IPS-20b (cell line): ENCODE data around the gene ATXN1L.
A peak's percentile ranks its signal among the peaks of the same experiment; 100 is the strongest.
"Not testable (repeated sequence)": the region's sequence is repeated elsewhere in the genome, so short reads cannot be mapped to it uniquely, and the experiment has no call there.

Experiments
- H3K27ac ChIP-seq: one replicate; pipeline ENCODE4 v1.5.1; 2013; ENCODE audit warnings: low read length
- H3K27me3 ChIP-seq: 2 replicates; pipeline ENCODE4 v1.6.1; 2013; ENCODE audit warnings: mild to moderate bottlenecking, low read length, inconsistent platforms; ENCODE audit not compliant: insufficient read depth
- H3K36me3 ChIP-seq: 2 replicates; pipeline ENCODE4 v1.6.1; 2013; ENCODE audit warnings: low read depth, mild to moderate bottlenecking, inconsistent platforms, low read length, moderate library complexity; ENCODE audit not compliant: insufficient read depth
- H3K4me1 ChIP-seq: 2 replicates; pipeline ENCODE4 v1.6.1; 2013; ENCODE audit warnings: mild to moderate bottlenecking, control low read depth, inconsistent platforms, low read length, moderate library complexity; ENCODE audit not compliant: insufficient read depth
- H3K4me3 ChIP-seq: 2 replicates; pipeline ENCODE4 v1.5.1; 2013; ENCODE audit warnings: mild to moderate bottlenecking, low read length, inconsistent platforms
- H3K9ac ChIP-seq: 2 replicates; pipeline ENCODE4 v1.6.1; 2013; ENCODE audit warnings: low read depth, mild to moderate bottlenecking, inconsistent platforms, low read length, moderate library complexity
- H3K9me3 ChIP-seq: 2 replicates; pipeline ENCODE4 v1.6.1; 2013; ENCODE audit warnings: mild to moderate bottlenecking, low read depth, low read length, inconsistent platforms; ENCODE audit not compliant: insufficient read depth

The ATXN1L gene, protein sequence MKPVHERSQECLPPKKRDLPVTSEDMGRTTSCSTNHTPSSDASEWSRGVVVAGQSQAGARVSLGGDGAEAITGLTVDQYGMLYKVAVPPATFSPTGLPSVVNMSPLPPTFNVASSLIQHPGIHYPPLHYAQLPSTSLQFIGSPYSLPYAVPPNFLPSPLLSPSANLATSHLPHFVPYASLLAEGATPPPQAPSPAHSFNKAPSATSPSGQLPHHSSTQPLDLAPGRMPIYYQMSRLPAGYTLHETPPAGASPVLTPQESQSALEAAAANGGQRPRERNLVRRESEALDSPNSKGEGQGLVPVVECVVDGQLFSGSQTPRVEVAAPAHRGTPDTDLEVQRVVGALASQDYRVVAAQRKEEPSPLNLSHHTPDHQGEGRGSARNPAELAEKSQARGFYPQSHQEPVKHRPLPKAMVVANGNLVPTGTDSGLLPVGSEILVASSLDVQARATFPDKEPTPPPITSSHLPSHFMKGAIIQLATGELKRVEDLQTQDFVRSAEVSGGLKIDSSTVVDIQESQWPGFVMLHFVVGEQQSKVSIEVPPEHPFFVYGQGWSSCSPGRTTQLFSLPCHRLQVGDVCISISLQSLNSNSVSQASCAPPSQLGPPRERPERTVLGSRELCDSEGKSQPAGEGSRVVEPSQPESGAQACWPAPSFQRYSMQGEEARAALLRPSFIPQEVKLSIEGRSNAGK

DNA sequence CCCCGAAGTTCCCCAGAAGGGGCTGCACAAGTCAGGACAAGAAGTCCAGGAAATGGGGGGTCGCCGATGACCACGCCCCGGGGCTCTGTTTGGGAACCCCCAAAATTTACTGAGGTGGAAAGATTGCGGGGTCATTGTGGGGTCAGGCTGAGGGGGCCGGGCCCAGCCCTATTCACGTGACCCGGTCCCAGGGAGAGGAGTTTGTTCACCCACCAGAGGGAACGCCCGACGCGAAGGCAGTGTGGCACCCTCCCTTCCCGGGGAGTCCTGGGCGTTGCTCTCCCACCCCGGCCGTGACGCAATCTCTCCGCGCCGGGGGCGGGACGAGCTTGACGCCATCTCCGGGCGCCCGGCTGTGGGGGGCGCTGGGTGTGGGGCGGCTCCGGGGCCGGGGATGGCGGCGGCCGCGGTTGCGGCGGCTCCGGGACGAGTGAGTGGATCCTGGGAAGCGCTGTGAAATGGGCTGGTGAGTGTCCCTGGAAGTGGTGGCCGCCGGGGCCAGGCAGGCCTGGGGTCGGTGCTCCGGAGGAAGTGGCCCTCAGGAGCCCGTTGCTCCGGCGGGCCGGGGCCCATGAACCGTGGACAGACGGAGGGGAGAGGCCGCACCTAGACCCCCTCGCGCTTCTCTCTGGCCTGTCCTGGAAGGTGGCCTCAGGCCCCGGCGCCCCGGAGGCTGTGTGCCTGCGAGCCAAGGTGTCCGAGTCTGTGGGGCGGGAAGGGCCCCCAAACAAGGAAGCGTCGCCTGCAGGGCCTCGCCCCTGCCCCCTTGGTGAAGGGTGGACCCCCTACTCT, at the start of gene ATXN1L:
ATXN1L (plus strand) TSS at position 338 of the 792 bp plus-strand sequence. CDS start 3,765 bp downstream, outside the sequence.
- H3K27ac ChIP-seq: peak within 1 kb of the TSS; percentile 99
- H3K36me3 ChIP-seq: peaks cover 29% of the 10 kb centered on the region
- H3K4me3 ChIP-seq: peak within 1 kb of the TSS; percentile 98
- H3K27me3 ChIP-seq: no peaks in the 10 kb centered on the region
- peak within 1 kb of the TSS; percentile 94 for H3K9ac ChIP-seq
- H3K9me3 ChIP-seq: no peaks in the 10 kb centered on the region
- H3K4me1 ChIP-seq: peaks cover 3% of the 10 kb centered on the region; the same call in 1 of the 2 replicates

DNA sequence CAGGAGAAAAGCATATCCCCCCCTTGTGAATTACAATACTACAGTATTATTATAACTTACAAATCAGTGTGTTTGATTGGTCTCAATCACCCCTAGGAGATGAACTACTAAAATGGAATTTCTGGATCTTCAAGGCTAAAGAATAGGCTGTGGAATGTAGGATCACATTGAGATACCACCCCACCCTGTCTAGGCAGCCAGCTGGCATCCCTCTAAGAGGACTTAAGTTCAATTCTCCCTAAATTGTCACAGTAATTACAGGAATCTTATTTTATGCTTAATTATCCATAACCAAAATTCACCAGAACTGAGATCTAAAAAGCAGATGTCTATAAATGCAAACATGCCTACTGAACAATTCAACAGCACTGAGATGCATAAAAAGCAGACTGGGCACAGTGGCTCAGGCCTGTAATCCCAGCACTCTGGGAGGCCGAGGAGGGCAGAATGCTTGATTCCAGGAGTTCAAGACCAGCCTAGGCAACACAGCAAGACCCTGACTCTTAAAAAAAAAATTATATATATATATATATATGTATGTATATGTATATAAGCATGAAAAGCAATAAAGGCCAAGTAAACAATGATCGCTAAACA, 49.2 kb upstream of the ATXN1L start:
- 0 out of 2 replicates have a peak, but pooled peaks cover 8% of the 10 kb centered on the region for H3K36me3 ChIP-seq
- no peak overlapping the region for H3K27ac ChIP-seq
- no peaks in the 10 kb centered on the region for H3K27me3 ChIP-seq
- no peak overlapping the region for H3K9ac ChIP-seq
- H3K9me3 ChIP-seq: no peaks in the 10 kb centered on the region
- H3K4me1 ChIP-seq: no peaks in the 10 kb centered on the region
- H3K4me3 ChIP-seq: no peak overlapping the region

DNA sequence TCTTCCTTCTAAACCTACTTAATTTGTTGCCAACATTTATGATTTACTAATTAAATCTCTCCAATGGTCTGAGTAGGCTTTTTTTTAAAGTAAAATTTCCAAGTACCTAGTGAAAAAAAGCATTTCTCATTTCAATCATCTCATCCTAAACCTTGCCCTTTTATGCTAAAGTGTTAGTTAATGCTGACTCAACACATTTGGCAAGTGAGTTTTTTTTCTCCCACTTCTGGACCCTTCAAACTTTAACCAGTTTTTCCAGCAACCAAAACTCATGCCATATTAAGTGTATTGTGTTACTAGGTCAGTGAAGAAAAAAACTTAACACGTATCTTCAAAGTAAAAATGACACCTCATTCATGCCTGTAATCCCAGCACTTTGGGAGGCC, 42.5 kb upstream of the ATXN1L start:
- Histone ChIP-seq H3K4me3 (no peak overlapping the region), H3K9ac (no peak overlapping the region), H3K27ac (no peak overlapping the region), H3K27me3 (no peaks in the 10 kb centered on the region), H3K4me1 (no peaks in the 10 kb centered on the region; the same call in 1 of the 2 replicates), H3K36me3 (0 out of 2 replicates have a peak, but pooled peaks cover 8% of the 10 kb centered on the region), H3K9me3 (no peaks in the 10 kb centered on the region)

DNA sequence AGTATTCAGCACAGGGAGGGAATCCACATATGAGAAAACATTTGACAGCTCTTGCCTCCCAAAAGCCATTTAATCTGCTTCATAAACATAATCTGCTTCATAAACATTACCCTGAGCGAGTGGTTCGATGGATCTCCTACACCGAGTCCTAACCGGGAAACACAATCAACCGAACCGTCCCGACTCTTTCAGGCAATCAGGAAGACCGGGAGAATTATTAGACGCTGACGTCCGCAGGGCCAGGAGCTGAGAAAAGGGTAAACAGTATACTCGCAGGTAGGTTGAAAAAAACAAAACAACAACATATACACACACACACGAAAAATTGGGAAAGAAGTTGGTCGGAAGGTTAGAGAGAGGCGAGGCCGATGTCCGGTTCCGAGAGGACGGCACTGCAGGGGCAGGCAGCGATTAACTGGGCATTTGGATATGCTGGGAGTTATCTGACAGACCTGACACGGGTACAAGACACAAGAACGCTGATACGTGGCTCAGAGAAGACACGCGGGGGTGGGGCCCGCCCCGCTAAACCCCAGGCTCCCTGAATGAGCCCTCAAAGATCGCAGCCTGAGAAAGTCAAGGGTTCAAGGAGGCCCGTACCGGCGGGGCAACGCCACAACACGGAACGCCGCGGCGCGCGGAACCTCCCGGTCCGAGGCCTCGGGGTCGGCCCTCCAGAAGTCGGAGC, 37.7 kb upstream of the ATXN1L start:
- no peaks in the 10 kb centered on the region for H3K9me3 ChIP-seq
- H3K27me3 ChIP-seq: no peaks in the 10 kb centered on the region
- peak overlapping the region; percentile 100 for H3K27ac ChIP-seq
- H3K36me3 ChIP-seq: no peaks in the 10 kb centered on the region
- H3K4me1 ChIP-seq: no peaks in the 10 kb centered on the region; the same call in 1 of the 2 replicates
- H3K9ac ChIP-seq: peak overlapping the region; percentile 100
- peak overlapping the region; percentile 99 for H3K4me3 ChIP-seq

DNA sequence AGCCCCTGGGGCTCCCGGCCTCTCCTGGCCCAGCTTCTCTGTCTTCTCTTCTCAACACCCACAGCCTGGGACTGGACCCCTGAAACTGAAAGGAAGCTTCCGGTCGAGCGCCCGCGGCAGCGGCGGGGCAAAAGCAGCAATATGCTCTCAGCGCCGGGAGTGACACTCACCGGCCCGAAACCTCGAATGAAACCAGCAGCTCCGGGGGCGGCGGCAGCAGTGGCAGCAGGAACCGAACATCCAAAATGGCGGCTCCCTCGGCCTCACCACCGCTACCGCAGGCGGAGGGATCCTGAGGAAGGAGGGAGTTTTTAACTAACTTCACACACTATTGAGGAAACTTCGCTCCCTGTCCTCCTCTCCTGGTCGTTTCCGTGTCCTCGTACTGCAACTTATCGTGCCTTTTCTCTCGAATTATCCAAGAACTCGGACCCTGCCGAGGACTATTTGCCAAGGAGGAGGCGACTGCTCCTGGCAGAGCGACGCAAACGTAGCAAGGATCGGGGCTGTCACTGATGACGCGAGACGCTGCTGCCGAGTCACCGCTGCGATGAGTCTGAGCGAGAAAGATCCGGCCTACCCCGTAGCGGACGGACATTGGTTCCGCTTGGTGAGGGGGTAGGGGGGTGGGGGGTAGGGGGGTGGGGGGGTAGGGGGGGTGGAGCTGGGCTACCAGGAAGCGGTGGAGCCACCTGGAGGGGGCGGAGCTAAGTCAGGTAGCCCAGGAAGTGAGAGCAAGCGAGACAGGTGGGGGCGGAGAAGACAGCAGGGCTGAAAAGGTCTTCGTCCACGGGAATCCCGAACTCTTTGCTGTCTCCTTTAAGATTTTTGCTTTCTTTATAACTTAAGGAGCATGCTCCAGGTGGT, 37.0 kb upstream of the ATXN1L start, which contains the start of gene AP1G1:
AP1G1 (minus strand) TSS at position 242 of the 867 bp plus-strand sequence. CDS start 19,355 bp downstream, outside the sequence.
- no peaks in the 10 kb centered on the region for H3K27me3 ChIP-seq
- no peaks in the 10 kb centered on the region for H3K9me3 ChIP-seq
- H3K4me1 ChIP-seq: no peaks in the 10 kb centered on the region; the same call in 1 of the 2 replicates
- no peaks in the 10 kb centered on the region for H3K36me3 ChIP-seq
- H3K4me3 ChIP-seq: peak within 1 kb of the TSS; percentile 99
- peak within 1 kb of the TSS; percentile 100 for H3K27ac ChIP-seq
- peak within 1 kb of the TSS; percentile 100 for H3K9ac ChIP-seq

DNA sequence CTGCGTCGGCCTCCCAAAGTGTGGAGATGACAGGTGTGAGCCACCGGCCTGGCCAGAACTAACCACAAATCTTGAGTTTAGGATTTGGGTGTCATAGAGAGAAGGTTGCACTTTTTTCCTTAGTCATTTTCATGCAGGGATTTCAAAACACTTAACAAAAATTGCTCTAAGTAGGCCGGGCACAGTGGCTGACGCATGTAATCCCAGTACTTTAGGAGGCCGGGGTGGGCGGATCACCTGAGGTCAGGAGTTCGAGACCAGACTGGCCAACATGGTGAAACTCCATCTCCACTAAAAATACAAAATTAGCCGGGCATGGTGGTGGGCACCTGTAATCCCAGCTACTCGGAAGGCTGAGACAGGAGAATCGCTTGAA, 35.6 kb upstream of the ATXN1L start:
- not testable (repeated sequence) for H3K4me1 ChIP-seq, H3K27ac ChIP-seq, H3K9me3 ChIP-seq, H3K9ac ChIP-seq, H3K4me3 ChIP-seq, H3K36me3 ChIP-seq, H3K27me3 ChIP-seq

DNA sequence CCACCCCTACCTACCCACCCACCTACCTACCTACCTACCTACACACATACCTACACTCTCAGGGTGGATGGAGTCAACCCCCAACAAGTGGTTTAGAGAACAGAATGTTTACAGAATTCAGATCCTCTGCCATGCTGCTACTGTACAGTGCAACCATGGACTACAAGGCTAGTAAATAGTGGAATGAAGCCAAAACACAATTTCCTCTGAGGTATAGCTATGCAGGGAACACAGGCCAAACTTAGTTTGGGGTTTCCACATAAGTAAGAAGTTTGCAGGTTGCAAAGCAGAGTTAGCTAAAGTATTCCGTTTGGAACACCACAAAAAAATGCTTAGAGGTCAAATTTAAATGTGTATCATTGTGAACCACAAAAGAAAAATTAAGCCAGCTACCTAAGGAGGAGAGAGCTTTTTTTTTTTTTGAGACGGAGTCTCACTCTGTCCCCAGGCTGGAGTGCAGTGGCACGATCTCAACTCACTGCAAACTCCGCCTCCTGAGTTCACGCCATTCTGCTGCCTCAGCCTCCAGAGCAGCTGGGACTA, 34.4 kb upstream of the ATXN1L start:
- no peak overlapping the region for H3K27ac ChIP-seq
- H3K27me3 ChIP-seq: no peaks in the 10 kb centered on the region
- no peak overlapping the region for H3K9ac ChIP-seq
- H3K4me1 ChIP-seq: no peaks in the 10 kb centered on the region; the same call in 1 of the 2 replicates
- no peak overlapping the region for H3K4me3 ChIP-seq
- no peaks in the 10 kb centered on the region for H3K9me3 ChIP-seq
- H3K36me3 ChIP-seq: no peaks in the 10 kb centered on the region

DNA sequence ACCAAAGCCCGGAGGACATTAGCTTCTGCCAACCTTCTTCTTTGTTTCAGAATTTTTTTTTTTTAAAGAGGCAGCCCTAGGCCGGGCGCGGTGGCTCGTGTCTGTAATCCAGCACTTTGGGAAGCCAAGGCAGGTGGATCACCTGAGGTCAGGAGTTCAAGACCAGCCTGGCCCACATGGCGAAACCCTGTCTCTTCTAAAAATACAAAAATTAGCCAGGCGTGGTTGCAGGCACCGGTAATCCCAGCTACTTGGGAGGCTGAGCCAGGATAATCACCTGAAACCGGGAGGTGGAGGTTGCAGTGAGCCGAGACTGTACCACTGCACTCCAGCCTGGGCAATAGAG, 28.6 kb upstream of the ATXN1L start:
- H3K27ac ChIP-seq: not testable (repeated sequence)

DNA sequence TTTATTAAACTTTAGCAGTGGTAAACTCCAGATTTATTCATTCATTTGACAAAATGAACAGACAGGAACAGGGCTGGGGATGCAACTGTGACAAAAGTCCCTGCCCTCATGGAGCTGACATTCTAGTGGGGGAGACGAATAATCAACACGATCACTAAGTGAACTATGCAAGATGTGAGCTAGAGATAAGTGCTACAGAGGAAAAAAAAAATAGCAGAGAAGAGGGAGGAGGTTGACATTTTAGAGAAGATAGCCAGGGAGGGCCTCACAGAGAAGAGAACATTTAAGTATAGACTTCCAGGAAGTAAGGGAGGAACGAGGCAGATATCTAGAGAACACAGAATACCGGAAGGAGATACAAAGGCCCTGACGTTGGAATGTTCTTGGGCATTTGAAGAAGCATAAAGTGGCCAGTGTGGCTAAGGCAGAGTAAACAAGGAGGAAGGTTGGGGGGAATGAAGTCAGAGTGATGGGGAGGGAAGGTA, 19.2 kb upstream of the ATXN1L start:
- H3K9ac ChIP-seq: no peak overlapping the region
- H3K4me1 ChIP-seq: no peaks in the 10 kb centered on the region
- no peaks in the 10 kb centered on the region for H3K36me3 ChIP-seq
- H3K27ac ChIP-seq: no peak overlapping the region
- no peaks in the 10 kb centered on the region for H3K27me3 ChIP-seq
- H3K4me3 ChIP-seq: no peak overlapping the region
- H3K9me3 ChIP-seq: no peaks in the 10 kb centered on the region

More for the DNA sequence above, 28.6 kb upstream of the ATXN1L start:
- not testable (repeated sequence) for H3K9me3 ChIP-seq, H3K4me3 ChIP-seq, H3K27me3 ChIP-seq, H3K36me3 ChIP-seq, H3K4me1 ChIP-seq, H3K9ac ChIP-seq

DNA sequence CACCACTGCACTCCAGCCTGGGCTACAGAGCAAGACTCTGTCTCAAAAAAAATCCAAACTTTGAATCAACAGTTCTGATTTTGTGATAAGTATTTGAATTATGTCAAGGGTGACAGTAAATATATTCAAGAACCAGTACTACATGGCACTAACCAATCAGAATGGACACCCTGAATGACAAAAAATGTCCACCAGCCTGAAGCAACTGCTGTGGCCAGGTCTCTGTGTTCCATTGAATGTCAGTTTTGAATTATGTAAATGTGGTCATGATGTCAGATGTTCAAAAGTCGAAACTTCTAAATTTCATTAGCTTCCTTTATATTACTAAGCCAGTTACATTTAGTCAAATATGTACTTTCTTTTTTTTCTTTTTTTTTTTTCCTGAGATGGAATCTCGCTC, 15.4 kb upstream of the ATXN1L start:
- no peak overlapping the region for H3K27ac ChIP-seq
- no peaks in the 10 kb centered on the region for H3K36me3 ChIP-seq
- no peaks in the 10 kb centered on the region for H3K4me1 ChIP-seq
- H3K9ac ChIP-seq: no peak overlapping the region
- H3K27me3 ChIP-seq: no peaks in the 10 kb centered on the region
- no peaks in the 10 kb centered on the region for H3K9me3 ChIP-seq
- no peak overlapping the region for H3K4me3 ChIP-seq
